ENCODE results near the gene RBPJ.

The RBPJ gene

DNA sequence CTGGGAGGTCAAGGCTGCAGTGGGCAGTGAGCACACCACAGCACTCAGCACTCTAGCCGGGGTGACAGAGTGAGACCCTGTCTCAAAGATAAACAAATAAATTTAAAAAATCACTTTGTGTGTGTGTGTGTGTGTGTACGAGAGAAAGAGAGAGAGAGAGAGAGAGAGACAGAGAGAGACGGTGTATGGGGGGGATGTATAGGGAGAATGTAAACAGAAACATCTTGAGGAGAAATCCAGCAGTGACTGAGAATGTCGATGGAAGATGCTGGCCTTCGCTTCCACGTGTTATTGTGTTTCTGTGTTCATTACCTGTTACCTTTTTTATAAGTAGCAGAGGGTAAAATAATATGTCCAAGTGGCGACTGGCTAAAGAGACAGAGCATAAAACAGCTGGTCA is 23.6 kb upstream of the RBPJ start:
- H3K4me1 ChIP-seq (ENCODE audit: insufficient read depth, low read length, severe bottlenecking), result no peaks in the 10 kb centered on the region
- H4K20me1 ChIP-seq (ENCODE audit: insufficient read depth, low read length), result no peaks in the 10 kb centered on the region
- no peak overlapping the region for H3K9ac ChIP-seq (ENCODE audit: low read length)
- TF ChIP-seq, protein P1, sequence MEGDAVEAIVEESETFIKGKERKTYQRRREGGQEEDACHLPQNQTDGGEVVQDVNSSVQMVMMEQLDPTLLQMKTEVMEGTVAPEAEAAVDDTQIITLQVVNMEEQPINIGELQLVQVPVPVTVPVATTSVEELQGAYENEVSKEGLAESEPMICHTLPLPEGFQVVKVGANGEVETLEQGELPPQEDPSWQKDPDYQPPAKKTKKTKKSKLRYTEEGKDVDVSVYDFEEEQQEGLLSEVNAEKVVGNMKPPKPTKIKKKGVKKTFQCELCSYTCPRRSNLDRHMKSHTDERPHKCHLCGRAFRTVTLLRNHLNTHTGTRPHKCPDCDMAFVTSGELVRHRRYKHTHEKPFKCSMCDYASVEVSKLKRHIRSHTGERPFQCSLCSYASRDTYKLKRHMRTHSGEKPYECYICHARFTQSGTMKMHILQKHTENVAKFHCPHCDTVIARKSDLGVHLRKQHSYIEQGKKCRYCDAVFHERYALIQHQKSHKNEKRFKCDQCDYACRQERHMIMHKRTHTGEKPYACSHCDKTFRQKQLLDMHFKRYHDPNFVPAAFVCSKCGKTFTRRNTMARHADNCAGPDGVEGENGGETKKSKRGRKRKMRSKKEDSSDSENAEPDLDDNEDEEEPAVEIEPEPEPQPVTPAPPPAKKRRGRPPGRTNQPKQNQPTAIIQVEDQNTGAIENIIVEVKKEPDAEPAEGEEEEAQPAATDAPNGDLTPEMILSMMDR (IDR thresholded peaks at IDR 0.05; ENCODE audit: low read length), result no peak
- TF ChIP-seq EZH2 (IDR thresholded peaks at IDR 0.05; ENCODE audit: borderline replicate concordance, low read length), result no peak
- H3K36me3 ChIP-seq (ENCODE audit: insufficient read depth, low read length), result no peaks in the 10 kb centered on the region
- no peak overlapping the region for H3K4me3 ChIP-seq (ENCODE audit: low read depth, low read length, poor library complexity, severe bottlenecking)
- H3K9me2 ChIP-seq (ENCODE audit: low read depth, low read length), result no peaks in the 10 kb centered on the region
- no peak overlapping the region for H3K27ac ChIP-seq (ENCODE audit: low read depth, low read length, poor library complexity, severe bottlenecking)
- no peak overlapping the region for H2AFZ ChIP-seq (ENCODE audit: low read length)
- no peaks in the 10 kb centered on the region for H3F3A ChIP-seq (ENCODE audit: insufficient read depth, low read length)
- H3K4me2 ChIP-seq (ENCODE audit: low read length), result no peak overlapping the region
- no peaks in the 10 kb centered on the region for H3K27me3 ChIP-seq (ENCODE audit: insufficient read depth, low read length)
- no peaks in the 10 kb centered on the region for H3K79me2 ChIP-seq (ENCODE audit: insufficient read depth, low read length)
- no peaks in the 10 kb centered on the region for H3K9me3 ChIP-seq (ENCODE audit: low read length)

DNA sequence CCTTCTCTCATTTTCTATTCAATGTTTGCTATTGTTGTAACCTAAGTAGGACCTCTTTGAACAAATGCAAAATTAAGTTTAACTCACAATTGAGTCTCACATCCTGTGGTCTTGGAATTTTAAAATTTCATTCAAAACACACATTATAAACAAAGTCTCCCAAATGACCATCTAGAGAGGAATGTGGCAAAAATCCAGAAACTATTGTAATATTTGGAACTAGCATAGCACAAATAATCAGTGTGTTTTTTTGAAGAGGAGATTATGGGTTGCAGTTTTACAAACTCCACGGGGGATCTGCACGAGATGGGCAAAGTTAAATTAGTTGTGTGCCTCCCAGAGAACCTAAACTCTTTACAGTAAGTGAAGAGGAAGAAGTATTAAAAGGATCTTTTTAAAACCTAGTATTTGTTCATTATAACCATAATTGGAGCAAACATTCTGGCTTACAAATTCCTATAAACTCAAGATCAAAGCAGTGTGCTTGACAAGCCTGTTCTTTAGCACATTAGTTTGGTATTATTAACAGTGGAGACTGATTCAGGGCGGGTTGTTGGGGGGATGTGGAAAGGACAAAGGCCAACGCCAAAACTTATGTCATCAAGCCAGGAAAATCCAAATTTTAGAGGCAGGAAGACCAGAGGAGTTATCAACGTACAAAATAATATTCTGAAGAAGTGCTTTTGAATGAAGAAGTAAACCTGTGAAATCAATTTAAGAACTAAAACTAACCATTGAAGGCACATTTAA is 22.4 kb upstream of the RBPJ start:
- no peak overlapping the region for H3K4me2 ChIP-seq (ENCODE audit: low read length)
- H3K4me1 ChIP-seq (ENCODE audit: insufficient read depth, low read length, severe bottlenecking), result no peaks in the 10 kb centered on the region
- H3K79me2 ChIP-seq (ENCODE audit: insufficient read depth, low read length), result no peaks in the 10 kb centered on the region
- H3F3A ChIP-seq (ENCODE audit: insufficient read depth, low read length), result no peaks in the 10 kb centered on the region
- no peak overlapping the region for H3K9ac ChIP-seq (ENCODE audit: low read length)
- no peaks in the 10 kb centered on the region for H3K9me3 ChIP-seq (ENCODE audit: low read length)
- H3K27ac ChIP-seq (ENCODE audit: low read depth, low read length, poor library complexity, severe bottlenecking), result no peak overlapping the region
- no peaks in the 10 kb centered on the region for H4K20me1 ChIP-seq (ENCODE audit: insufficient read depth, low read length)
- H3K4me3 ChIP-seq (ENCODE audit: low read depth, low read length, poor library complexity, severe bottlenecking), result no peak overlapping the region
- no peak overlapping the region for H2AFZ ChIP-seq (ENCODE audit: low read length)
- TF ChIP-seq, protein P1 (IDR thresholded peaks at IDR 0.05; ENCODE audit: low read length), result no peak
- no peaks in the 10 kb centered on the region for H3K9me2 ChIP-seq (ENCODE audit: low read depth, low read length)
- H3K27me3 ChIP-seq (ENCODE audit: insufficient read depth, low read length), result no peaks in the 10 kb centered on the region
- H3K36me3 ChIP-seq (ENCODE audit: insufficient read depth, low read length), result no peaks in the 10 kb centered on the region

DNA sequence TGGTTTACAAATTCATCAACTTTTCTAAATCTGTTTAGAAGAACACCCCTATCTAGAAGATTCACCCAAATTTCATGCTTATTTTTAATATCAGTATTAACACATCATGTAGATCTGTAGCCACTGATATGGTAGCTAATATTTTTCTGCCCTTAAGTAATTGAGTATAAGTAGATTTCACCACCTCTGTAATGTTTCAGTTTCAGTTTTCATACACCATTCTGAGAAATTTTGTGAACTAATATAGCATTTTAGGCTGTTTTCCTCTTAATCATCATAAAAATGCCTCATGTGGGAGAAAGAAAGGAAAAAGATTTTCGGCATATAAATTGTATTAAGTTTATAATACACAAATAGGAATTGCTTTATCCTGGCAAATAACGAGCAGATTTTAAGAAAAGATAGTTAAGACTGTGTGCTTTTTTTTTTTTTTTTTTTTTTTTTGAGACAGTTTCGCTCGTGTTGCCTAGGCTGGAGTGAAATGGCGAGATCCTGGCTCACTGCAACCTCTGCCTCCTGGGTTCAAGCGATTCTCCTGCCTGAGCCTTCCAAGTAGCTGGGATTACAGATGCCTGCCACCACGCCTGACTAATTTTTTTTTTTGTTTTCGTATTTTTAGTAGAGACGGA is 21.4 kb upstream of the RBPJ start:
- Histone ChIP-seq H3F3A (ENCODE audit: insufficient read depth, low read length) (no peaks in the 10 kb centered on the region), H3K4me3 (ENCODE audit: low read depth, low read length, poor library complexity, severe bottlenecking) (no peak overlapping the region), H3K9ac (ENCODE audit: low read length) (no peak overlapping the region), H3K9me3 (ENCODE audit: low read length) (no peaks in the 10 kb centered on the region), H2AFZ (ENCODE audit: low read length) (no peak overlapping the region), H3K36me3 (ENCODE audit: insufficient read depth, low read length) (no peaks in the 10 kb centered on the region), H3K4me2 (ENCODE audit: low read length) (no peak overlapping the region), H3K4me1 (ENCODE audit: insufficient read depth, low read length, severe bottlenecking) (no peaks in the 10 kb centered on the region), H3K27ac (ENCODE audit: low read depth, low read length, poor library complexity, severe bottlenecking) (no peak overlapping the region), H3K79me2 (ENCODE audit: insufficient read depth, low read length) (no peaks in the 10 kb centered on the region), H4K20me1 (ENCODE audit: insufficient read depth, low read length) (no peaks in the 10 kb centered on the region), H3K9me2 (ENCODE audit: low read depth, low read length) (no peaks in the 10 kb centered on the region), H3K27me3 (ENCODE audit: insufficient read depth, low read length) (no peaks in the 10 kb centered on the region)
- TF ChIP-seq, protein P1 (IDR thresholded peaks at IDR 0.05; ENCODE audit: low read length), result no peak
- TF ChIP-seq EZH2 (IDR thresholded peaks at IDR 0.05; ENCODE audit: borderline replicate concordance, low read length), result no peak

Data from OCI-LY1 (cell line).